Measurements from ENCODE around the gene BMPR1B. TPM values are rescaled to one million over a fixed set of nuclear protein-coding genes. Genes with fewer than 3 reads are reported as not detected.

BMPR1B gene
- total RNA-seq, 1 donor from 2014 or later = not detected

DNA sequence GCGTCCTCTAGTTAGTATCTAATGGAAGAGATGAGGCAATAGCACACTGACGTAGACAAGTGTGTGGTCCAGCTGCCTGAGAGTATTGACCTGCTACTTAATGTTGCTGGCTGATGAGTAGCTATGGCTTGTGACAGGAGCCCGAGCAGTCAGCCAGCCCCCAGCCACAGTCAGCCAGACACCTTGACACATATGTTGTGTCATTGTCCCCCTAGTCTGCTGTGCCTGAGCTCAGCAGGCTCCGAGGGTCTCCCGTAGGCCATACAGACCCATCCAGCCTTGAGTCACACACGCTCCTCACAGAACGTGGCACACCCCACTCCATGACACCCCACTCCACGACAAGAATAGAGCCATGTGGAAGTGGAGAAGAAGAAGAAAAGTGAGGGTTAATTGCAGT lies 428.9 kb downstream of the BMPR1B start:
- no peaks in the 10 kb centered on the region for H3K9me3 Mint-ChIP-seq
- POLR2A ChIA-PET = no interaction called here
- no peak for DNase-seq
- no peaks in the 10 kb centered on the region for H3K4me1 Mint-ChIP-seq
- no peaks in the 10 kb centered on the region for H3K36me3 Mint-ChIP-seq (ENCODE audit: low read depth)
- no peak for ATAC-seq (ENCODE audit: low read depth)
- intact Hi-C loops (cut with micrococcal nuclease) = no loop called here
- H3K4me3 Mint-ChIP-seq = no peak overlapping the region
- TF ChIP-seq, protein P1, sequence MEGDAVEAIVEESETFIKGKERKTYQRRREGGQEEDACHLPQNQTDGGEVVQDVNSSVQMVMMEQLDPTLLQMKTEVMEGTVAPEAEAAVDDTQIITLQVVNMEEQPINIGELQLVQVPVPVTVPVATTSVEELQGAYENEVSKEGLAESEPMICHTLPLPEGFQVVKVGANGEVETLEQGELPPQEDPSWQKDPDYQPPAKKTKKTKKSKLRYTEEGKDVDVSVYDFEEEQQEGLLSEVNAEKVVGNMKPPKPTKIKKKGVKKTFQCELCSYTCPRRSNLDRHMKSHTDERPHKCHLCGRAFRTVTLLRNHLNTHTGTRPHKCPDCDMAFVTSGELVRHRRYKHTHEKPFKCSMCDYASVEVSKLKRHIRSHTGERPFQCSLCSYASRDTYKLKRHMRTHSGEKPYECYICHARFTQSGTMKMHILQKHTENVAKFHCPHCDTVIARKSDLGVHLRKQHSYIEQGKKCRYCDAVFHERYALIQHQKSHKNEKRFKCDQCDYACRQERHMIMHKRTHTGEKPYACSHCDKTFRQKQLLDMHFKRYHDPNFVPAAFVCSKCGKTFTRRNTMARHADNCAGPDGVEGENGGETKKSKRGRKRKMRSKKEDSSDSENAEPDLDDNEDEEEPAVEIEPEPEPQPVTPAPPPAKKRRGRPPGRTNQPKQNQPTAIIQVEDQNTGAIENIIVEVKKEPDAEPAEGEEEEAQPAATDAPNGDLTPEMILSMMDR (IDR thresholded peaks at IDR 0.05) = no peak
- H3K27me3 Mint-ChIP-seq = no peaks in the 10 kb centered on the region
- no peak overlapping the region for H3K27ac Mint-ChIP-seq
- CTCF ChIA-PET = no interaction called here

DNA sequence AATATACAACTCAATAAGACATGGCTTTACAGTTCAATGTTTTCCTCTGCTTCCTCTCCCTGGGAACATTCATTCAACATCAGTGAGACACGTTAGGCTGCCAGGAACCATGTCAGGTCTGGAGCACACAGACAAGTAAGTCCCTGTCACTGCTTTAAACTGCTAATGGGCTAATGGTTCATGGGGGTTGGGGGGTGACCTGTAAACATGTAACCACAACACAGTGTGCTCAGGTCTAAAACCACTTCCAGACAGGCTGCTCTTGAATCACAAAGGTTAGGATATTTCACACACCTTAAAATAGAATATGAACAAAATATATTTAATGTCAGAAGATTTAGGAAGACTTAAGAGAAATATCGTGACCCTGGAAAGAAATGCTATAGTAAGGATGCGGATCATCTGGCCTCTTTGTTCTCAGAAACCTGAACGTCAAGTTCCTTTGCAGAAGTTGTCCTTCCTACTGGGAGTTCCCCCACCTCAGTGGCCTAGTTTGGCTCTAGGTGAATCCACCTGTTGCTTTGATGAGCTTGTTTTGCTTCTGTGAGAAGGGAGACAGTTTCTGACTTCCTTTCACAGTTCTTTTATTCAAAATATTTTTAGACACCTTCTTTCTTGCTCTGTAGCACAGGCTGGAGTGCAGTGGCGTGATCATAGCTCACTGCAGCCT lies 431.1 kb downstream of the BMPR1B start:
- POLR2A ChIA-PET = no interaction called here
- CTCF ChIA-PET = no interaction called here
- peaks cover 3% of the 10 kb centered on the region for H3K9me3 Mint-ChIP-seq
- no peaks in the 10 kb centered on the region for H3K27me3 Mint-ChIP-seq
- H3K27ac Mint-ChIP-seq = no peak overlapping the region
- TF ChIP-seq, protein P1 (IDR thresholded peaks at IDR 0.05) = no peak
- no peak overlapping the region for H3K4me3 Mint-ChIP-seq
- DNase-seq (no peak), ATAC-seq (ENCODE audit: low read depth) (no peak)
- no peaks in the 10 kb centered on the region for H3K4me1 Mint-ChIP-seq
- intact Hi-C loops (cut with micrococcal nuclease) = no loop called here
- H3K36me3 Mint-ChIP-seq (ENCODE audit: low read depth) = no peaks in the 10 kb centered on the region

DNA sequence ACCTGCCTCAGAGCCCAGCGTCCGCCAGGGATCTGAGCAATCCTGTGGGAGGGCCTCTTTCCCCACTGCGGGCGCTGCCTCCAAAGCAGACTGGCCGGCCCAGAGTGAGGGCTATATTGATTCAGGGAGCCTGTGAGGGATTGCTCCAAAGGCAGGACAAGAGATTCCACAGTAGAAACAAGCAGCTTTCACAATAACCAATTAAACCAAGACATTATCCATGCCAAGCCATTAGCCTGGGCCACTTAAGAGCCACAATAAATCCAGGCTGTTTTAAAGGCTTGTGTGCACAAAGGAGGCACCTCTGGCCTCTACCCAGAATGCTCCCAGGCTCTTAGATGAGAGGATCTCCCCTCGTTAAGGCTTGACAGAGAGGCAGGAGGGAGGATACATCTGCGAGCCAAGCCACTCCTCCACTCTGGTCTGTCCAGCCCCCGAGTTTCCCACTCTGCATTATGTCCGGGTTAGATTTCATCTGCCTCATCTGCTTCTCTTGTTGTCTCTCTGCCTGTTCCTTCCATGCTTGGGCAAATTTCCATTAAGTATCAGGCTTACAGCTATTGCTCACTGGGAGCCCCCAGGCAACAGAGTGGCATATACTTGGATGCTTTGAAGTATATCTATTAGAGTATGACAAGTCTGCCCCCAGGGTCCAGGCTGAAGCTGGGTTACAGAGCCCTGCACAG lies 433.1 kb downstream of the BMPR1B start:
- no peaks in the 10 kb centered on the region for H3K4me1 Mint-ChIP-seq
- intact Hi-C loops (cut with micrococcal nuclease) = no loop called here
- POLR2A ChIA-PET = no interaction called here

DNA sequence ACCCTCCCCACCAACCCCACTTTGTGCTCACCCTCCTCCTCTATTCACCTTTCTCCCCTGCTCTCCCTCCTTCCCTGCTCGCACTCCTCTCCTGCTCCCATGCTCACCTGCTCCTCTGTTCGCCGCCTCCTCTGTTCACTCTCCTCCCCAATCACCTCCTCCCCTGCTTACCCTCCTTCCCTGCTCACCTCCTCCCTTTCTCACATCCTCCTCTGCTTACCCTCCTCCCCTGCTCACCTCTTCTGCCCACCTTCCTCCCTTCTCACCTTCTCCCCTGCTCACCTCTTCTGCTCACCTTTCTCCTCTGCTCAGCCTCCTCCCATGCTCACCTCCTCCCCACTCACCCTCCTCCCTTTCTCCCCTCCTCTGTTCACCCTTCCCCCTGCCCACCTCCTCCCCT lies 433.8 kb downstream of the BMPR1B start:
- no peaks in the 10 kb centered on the region for H3K4me1 Mint-ChIP-seq
- ATAC-seq (ENCODE audit: low read depth) (no peak), DNase-seq (no peak)
- H3K36me3 Mint-ChIP-seq (ENCODE audit: low read depth) = no peaks in the 10 kb centered on the region
- CTCF ChIA-PET = no interaction called here
- TF ChIP-seq, protein P1 (IDR thresholded peaks at IDR 0.05) = no peak
- POLR2A ChIA-PET = no interaction called here
- H3K9me3 Mint-ChIP-seq = peaks cover 3% of the 10 kb centered on the region
- H3K4me3 Mint-ChIP-seq = no peak overlapping the region
- H3K27ac Mint-ChIP-seq = no peak overlapping the region
- intact Hi-C loops (cut with micrococcal nuclease) = no loop called here
- no peaks in the 10 kb centered on the region for H3K27me3 Mint-ChIP-seq

More for the DNA sequence above, 433.1 kb downstream of the BMPR1B start:
- no peaks in the 10 kb centered on the region for H3K27me3 Mint-ChIP-seq
- H3K36me3 Mint-ChIP-seq (ENCODE audit: low read depth) = no peaks in the 10 kb centered on the region
- TF ChIP-seq, protein P1 (IDR thresholded peaks at IDR 0.05) = no peak
- no peak overlapping the region for H3K27ac Mint-ChIP-seq
- H3K9me3 Mint-ChIP-seq = peaks cover 3% of the 10 kb centered on the region
- DNase-seq = no peak
- CTCF ChIA-PET = no interaction called here
- no peak overlapping the region for H3K4me3 Mint-ChIP-seq
- ATAC-seq (ENCODE audit: low read depth) = no peak

DNA sequence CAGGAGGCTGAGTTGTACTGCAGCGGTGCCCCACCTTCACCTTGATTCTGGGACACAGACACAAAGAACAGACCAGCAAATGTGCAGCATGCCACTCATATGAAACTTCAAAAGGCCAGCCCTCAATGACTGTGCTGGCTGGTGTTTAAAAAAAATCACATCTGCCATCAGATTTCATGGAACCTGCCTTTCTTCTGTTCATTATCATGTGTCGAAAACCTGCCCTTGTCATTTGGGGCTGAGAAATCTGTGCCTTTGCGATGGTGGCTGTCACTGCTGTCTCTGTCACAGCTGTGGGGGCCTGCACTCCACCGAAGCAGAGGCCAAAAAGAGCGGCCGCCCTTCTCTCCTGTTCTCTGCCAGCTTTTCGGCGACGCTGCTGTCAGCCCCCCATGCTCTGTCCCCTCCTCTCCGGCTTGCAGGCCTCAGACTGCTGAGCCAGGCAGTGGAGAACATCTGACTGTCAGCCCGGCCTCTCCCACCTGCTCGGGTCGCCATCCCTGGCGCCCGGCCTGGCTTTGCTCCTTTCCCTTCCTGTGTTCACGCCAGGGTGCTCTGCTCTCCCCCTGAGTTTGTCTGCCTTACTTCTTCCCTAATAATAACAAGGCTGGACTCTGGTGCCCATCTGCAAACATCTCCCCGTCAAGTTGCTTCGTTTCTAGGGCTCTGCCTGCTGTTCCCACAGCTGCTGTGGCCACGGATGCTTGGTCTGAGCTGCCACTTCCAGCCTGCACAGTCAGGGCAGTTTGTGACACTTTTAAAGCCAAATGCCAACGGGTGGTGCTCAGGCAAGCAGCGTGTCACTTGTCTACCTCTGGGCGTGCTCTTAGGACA lies 435.9 kb downstream of the BMPR1B start:
- Mint-ChIP-seq H3K36me3 (ENCODE audit: low read depth) (no peaks in the 10 kb centered on the region), H3K27me3 (no peaks in the 10 kb centered on the region), H3K9me3 (peaks cover 3% of the 10 kb centered on the region), H3K4me3 (no peak overlapping the region), H3K4me1 (no peaks in the 10 kb centered on the region), H3K27ac (no peak overlapping the region)
- ATAC-seq (ENCODE audit: low read depth) (no peak), DNase-seq (no peak)
- TF ChIP-seq, protein P1 (IDR thresholded peaks at IDR 0.05) = no peak
- ChIA-PET POLR2A (no interaction called here), CTCF (no interaction called here)
- intact Hi-C loops (cut with micrococcal nuclease) = no loop called here
